ENCODE results near the gene MCF2L. TPM values are rescaled to one million over a fixed set of nuclear protein-coding genes. Genes with fewer than 3 reads are reported as not detected.

Gene MCF2L
- total and polyA plus RNA-seq, 10 of the 15 experiments (the other 5 are each of a cell fraction or from before 2014, with no cell fraction given), result 0.06 to 1.1 (median 0.21) TPM; not detected in 2

GRCh38 chr13:113137691-113138298 lies 168.8 kb downstream of the MCF2L start:
- ChIA-PET CTCF (interaction anchor here (0.6 kb wide), 1 partner anchor 257 kb away, joined by 3 read pairs; no protein-coding TSS in a partner anchor), POLR2A (no interaction called here), SMC1A (ENCODE audit: uncharacterized antibody, unreplicated experiment) (no interaction called here), RAD21 (ENCODE audit: unreplicated experiment) (no interaction called here)
- no peak for TF ChIP-seq STAT3 (IDR thresholded peaks at IDR 0.05; ENCODE audit: low read depth, low read length)
- TF ChIP-seq, protein P1, sequence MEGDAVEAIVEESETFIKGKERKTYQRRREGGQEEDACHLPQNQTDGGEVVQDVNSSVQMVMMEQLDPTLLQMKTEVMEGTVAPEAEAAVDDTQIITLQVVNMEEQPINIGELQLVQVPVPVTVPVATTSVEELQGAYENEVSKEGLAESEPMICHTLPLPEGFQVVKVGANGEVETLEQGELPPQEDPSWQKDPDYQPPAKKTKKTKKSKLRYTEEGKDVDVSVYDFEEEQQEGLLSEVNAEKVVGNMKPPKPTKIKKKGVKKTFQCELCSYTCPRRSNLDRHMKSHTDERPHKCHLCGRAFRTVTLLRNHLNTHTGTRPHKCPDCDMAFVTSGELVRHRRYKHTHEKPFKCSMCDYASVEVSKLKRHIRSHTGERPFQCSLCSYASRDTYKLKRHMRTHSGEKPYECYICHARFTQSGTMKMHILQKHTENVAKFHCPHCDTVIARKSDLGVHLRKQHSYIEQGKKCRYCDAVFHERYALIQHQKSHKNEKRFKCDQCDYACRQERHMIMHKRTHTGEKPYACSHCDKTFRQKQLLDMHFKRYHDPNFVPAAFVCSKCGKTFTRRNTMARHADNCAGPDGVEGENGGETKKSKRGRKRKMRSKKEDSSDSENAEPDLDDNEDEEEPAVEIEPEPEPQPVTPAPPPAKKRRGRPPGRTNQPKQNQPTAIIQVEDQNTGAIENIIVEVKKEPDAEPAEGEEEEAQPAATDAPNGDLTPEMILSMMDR (IDR thresholded peaks at IDR 0.05 in 2 of 3, conservative IDR thresholded peaks at IDR 0.05 in 1 of 3; ENCODE audit: control insufficient read depth in 2 of 3, extremely low read depth in 1 of 3, insufficient read depth in 1 of 3, low read depth in 3 of 3, low read length in 3 of 3), result no peak
- TF ChIP-seq, protein P2, sequence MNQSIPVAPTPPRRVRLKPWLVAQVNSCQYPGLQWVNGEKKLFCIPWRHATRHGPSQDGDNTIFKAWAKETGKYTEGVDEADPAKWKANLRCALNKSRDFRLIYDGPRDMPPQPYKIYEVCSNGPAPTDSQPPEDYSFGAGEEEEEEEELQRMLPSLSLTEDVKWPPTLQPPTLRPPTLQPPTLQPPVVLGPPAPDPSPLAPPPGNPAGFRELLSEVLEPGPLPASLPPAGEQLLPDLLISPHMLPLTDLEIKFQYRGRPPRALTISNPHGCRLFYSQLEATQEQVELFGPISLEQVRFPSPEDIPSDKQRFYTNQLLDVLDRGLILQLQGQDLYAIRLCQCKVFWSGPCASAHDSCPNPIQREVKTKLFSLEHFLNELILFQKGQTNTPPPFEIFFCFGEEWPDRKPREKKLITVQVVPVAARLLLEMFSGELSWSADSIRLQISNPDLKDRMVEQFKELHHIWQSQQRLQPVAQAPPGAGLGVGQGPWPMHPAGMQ (IDR thresholded peaks at IDR 0.05; ENCODE audit: borderline replicate concordance), result no peak
- no peak for TF ChIP-seq EP300 (IDR thresholded peaks at IDR 0.05; ENCODE audit: borderline replicate concordance in 1 of 2, control insufficient read depth in 1 of 2, low read depth in 2 of 2, low read length in 2 of 2)
- no peak for TF ChIP-seq IKZF2 (IDR thresholded peaks at IDR 0.05)
- TF ChIP-seq ZBED1 (IDR thresholded peaks at IDR 0.05; ENCODE audit: borderline replicate concordance), result no peak
- no peak for TF ChIP-seq HCFC1 (IDR thresholded peaks at IDR 0.05; ENCODE audit: low read length)
- no peak for TF ChIP-seq RCOR1 (conservative IDR thresholded peaks at IDR 0.05; ENCODE audit: low read depth, low read length)
- TF ChIP-seq HDAC2 (IDR thresholded peaks at IDR 0.05), result no peak
- TF ChIP-seq RBBP5 (conservative IDR thresholded peaks at IDR 0.05), result no peak
- TF ChIP-seq ATF7 (IDR thresholded peaks at IDR 0.05; ENCODE audit: low read depth), result no peak
- TF ChIP-seq, protein P3, sequence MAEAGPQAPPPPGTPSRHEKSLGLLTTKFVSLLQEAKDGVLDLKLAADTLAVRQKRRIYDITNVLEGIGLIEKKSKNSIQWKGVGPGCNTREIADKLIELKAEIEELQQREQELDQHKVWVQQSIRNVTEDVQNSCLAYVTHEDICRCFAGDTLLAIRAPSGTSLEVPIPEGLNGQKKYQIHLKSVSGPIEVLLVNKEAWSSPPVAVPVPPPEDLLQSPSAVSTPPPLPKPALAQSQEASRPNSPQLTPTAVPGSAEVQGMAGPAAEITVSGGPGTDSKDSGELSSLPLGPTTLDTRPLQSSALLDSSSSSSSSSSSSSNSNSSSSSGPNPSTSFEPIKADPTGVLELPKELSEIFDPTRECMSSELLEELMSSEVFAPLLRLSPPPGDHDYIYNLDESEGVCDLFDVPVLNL (IDR thresholded peaks at IDR 0.05; ENCODE audit: low read depth, low read length), result no peak
- no peak for TF ChIP-seq CBFB (IDR thresholded peaks at IDR 0.05; ENCODE audit: low read depth)
- TF ChIP-seq ZNF217 (IDR thresholded peaks at IDR 0.05), result no peak
- no peak for TF ChIP-seq NR2C1 (IDR thresholded peaks at IDR 0.05)
- TF ChIP-seq NFXL1 (IDR thresholded peaks at IDR 0.05; ENCODE audit: borderline replicate concordance), result no peak
- no peak for TF ChIP-seq HDGF (IDR thresholded peaks at IDR 0.05)
- FAIRE-seq (no peak), DNase-seq (ENCODE audit: low read depth, low spot score) (no peak), ATAC-seq (no peak)
- H3K4me3 ChIP-seq, result no peak overlapping the region
- no TSS peak for BruUV-seq (replicated peaks)
- no peaks in the 10 kb centered on the region for H3K4me1 ChIP-seq (ENCODE audit: control insufficient read depth, insufficient read depth, low read length)
- H3K9me3 ChIP-seq (replicated peaks; ENCODE audit: control insufficient read depth, insufficient read depth, low read length), result peaks cover 2% of the 10 kb centered on the region; the same call in 1 of the 3 replicates
- no peak overlapping the region for H3K9ac ChIP-seq (ENCODE audit: control insufficient read depth, insufficient read depth, low read length)
- WGBS (ENCODE audit: insufficient coverage, insufficient replicate concordance, low lambda C conversion rate, missing lambda C conversion rate), result 55% methylated on average over 11 of the region's 11 CpGs
- no peaks in the 10 kb centered on the region for H3K36me3 ChIP-seq (ENCODE audit: control insufficient read depth in 2 of 2, insufficient read depth in 2 of 2, low read length in 1 of 2)
- intact Hi-C loops (cut with micrococcal nuclease; ENCODE audit: unreplicated experiment), result no loop called here
- no peaks in the 10 kb centered on the region; a peak in 1 of 4 replicates for H3K27me3 ChIP-seq (replicated peaks in 1 of 2; ENCODE audit: control insufficient read depth in 2 of 2, insufficient read depth in 2 of 2, low read length in 1 of 2)
- no peaks in the 10 kb centered on the region for H4K20me1 ChIP-seq (ENCODE audit: control insufficient read depth, insufficient read depth)
- no peak overlapping the region for H3K4me2 ChIP-seq (ENCODE audit: control insufficient read depth, insufficient read depth)
- in situ Hi-C loops (cut with MboI), result no loop called here
- H3K79me2 ChIP-seq (ENCODE audit: control insufficient read depth, insufficient read depth, low read length), result no peaks in the 10 kb centered on the region
- H3K27ac ChIP-seq (ENCODE audit: control insufficient read depth, insufficient read depth), result no peak overlapping the region
- no peak overlapping the region for H2AFZ ChIP-seq (ENCODE audit: control insufficient read depth, low read depth, low read length)
